H9 (cell line): ENCODE data around the gene IGSF9. TPM values are rescaled to one million over a fixed set of nuclear protein-coding genes. Genes with fewer than 3 reads are reported as not detected.

ENCODE experiments used
- DNase-seq: peaks from one replicate; pipeline ENCODE4 v3.0.0-alpha.2; 2017
- H2AFZ ChIP-seq: one replicate; pipeline ENCODE4 v1.6.1; 2013; ENCODE audit warnings: mild to moderate bottlenecking, low read length, control low read depth, moderate library complexity
- H2AK5ac ChIP-seq: 2 replicates; pipeline ENCODE4 v1.6.1; 2013; ENCODE audit warnings: low read length, control low read depth, mixed read lengths; ENCODE audit not compliant: insufficient read length
- H2BK120ac ChIP-seq: one replicate; pipeline ENCODE4 v1.6.1; 2013; ENCODE audit warnings: low read depth, mild to moderate bottlenecking, low read length, control low read depth, inconsistent platforms; ENCODE audit not compliant: poor library complexity, severe bottlenecking
- H2BK12ac ChIP-seq: 2 replicates; pipeline ENCODE4 v1.6.1; 2013; ENCODE audit warnings: low read length, control low read depth, mixed read lengths, low read depth; ENCODE audit not compliant: insufficient read length
- H2BK15ac ChIP-seq: 2 replicates; pipeline ENCODE4 v1.6.1; 2013; ENCODE audit warnings: low read depth, low read length, control low read depth
- H2BK20ac ChIP-seq: one replicate; pipeline ENCODE4 v1.6.1; 2013; ENCODE audit warnings: low read depth, mild to moderate bottlenecking, low read length, control low read depth, inconsistent platforms; ENCODE audit not compliant: poor library complexity, severe bottlenecking
- H2BK5ac ChIP-seq: 2 replicates; pipeline ENCODE4 v1.6.1; 2013; ENCODE audit warnings: low read length, control low read depth, mixed read lengths; ENCODE audit not compliant: insufficient read length
- H3K14ac ChIP-seq: 2 replicates; pipeline ENCODE4 v1.6.1; 2013; ENCODE audit warnings: low read length, control low read depth; ENCODE audit not compliant: insufficient read depth
- H3K18ac ChIP-seq: 2 replicates; pipeline ENCODE4 v1.6.1; 2013; ENCODE audit warnings: low read depth, mild to moderate bottlenecking, mixed read lengths, low read length, control low read depth; ENCODE audit not compliant: insufficient read length
- H3K23ac ChIP-seq: 2 replicates; pipeline ENCODE4 v1.6.1; 2013; ENCODE audit warnings: low read length, control low read depth, mixed read lengths, low read depth; ENCODE audit not compliant: insufficient read length
- H3K23me2 ChIP-seq: 2 replicates; pipeline ENCODE4 v1.6.1; 2013; ENCODE audit warnings: low read depth, mild to moderate bottlenecking, mixed read lengths, low read length, control low read depth; ENCODE audit not compliant: insufficient read length, poor library complexity, severe bottlenecking
- H3K27ac ChIP-seq: 2 replicates; pipeline ENCODE4 v1.5.1; 2013; ENCODE audit warnings: low read length, control low read depth, mixed read lengths, low read depth; ENCODE audit not compliant: insufficient read length
- H3K27me3 ChIP-seq: 2 replicates; pipeline ENCODE4 v1.6.1; 2013; ENCODE audit warnings: low read length, control low read depth, inconsistent platforms; ENCODE audit not compliant: insufficient read depth
- H3K4ac ChIP-seq: 2 replicates; pipeline ENCODE4 v1.6.1; 2013; ENCODE audit warnings: low read depth, mild to moderate bottlenecking, control low read depth, inconsistent platforms, low read length, moderate library complexity
- H3K4me1 ChIP-seq: 2 replicates; pipeline ENCODE4 v1.6.1; 2013; ENCODE audit warnings: low read length, control low read depth, inconsistent platforms; ENCODE audit not compliant: insufficient read depth
- H3K4me2 ChIP-seq: 2 replicates; pipeline ENCODE4 v1.6.1; 2013; ENCODE audit warnings: low read length, control low read depth, mixed read lengths; ENCODE audit not compliant: insufficient read length, insufficient read depth
- H3K56ac ChIP-seq: 2 replicates; pipeline ENCODE4 v1.6.1; 2013; ENCODE audit warnings: low read depth, mild to moderate bottlenecking, mixed read lengths, low read length, control low read depth; ENCODE audit not compliant: insufficient read length
- H3K79me1 ChIP-seq: 2 replicates; pipeline ENCODE4 v1.6.1; 2013; ENCODE audit warnings: low read depth, mild to moderate bottlenecking, moderate library complexity, low read length, control low read depth, inconsistent platforms; ENCODE audit not compliant: insufficient read depth, poor library complexity, severe bottlenecking
- H3K79me2 ChIP-seq: 2 replicates; pipeline ENCODE4 v1.6.1; 2013; ENCODE audit warnings: low read length, control low read depth, inconsistent platforms; ENCODE audit not compliant: insufficient read depth
- H3K9ac ChIP-seq: 2 replicates; pipeline ENCODE4 v1.6.1; 2013; ENCODE audit warnings: low read length, control low read depth, mixed read lengths; ENCODE audit not compliant: insufficient read length; ENCODE audit errors: extremely low read depth
- H3K9me3 ChIP-seq: one replicate; pipeline ENCODE4 v1.6.1; 2013; ENCODE audit warnings: low read depth, low read length, inconsistent platforms; ENCODE audit not compliant: control insufficient read depth
- H3T11ph ChIP-seq: one replicate; pipeline ENCODE4 v1.6.1; 2013; ENCODE audit warnings: mild to moderate bottlenecking, low read length, control low read depth, inconsistent platforms
- H4K20me1 ChIP-seq: one replicate; pipeline ENCODE4 v1.6.1; 2013; ENCODE audit not compliant: control insufficient read depth, insufficient read length, insufficient read depth
- H4K5ac ChIP-seq: 2 replicates; pipeline ENCODE4 v1.6.1; 2013; ENCODE audit warnings: low read depth, mild to moderate bottlenecking, mixed read lengths, low read length, control low read depth; ENCODE audit not compliant: insufficient read length
- H4K8ac ChIP-seq: replicated peaks from 2 replicates; pipeline ENCODE4 v1.6.1; 2013; ENCODE audit warnings: low read length, control low read depth, mixed read lengths, low read depth; ENCODE audit not compliant: insufficient read length
- H4K91ac ChIP-seq: 2 replicates; pipeline ENCODE4 v1.6.1; 2013; ENCODE audit warnings: low read depth, mild to moderate bottlenecking, moderate library complexity, mixed read lengths, low read length, control low read depth; ENCODE audit not compliant: insufficient read length
- H3K27ac Mint-ChIP-seq, 3 experiments: 2 replicates in 2 of 3; 3 replicates in 1 of 3; pipeline ENCODE4 v1.8.0; 2020 to 2021; ENCODE audit warnings: mixed read lengths in 3 of 3, mild to moderate bottlenecking in 1 of 3, moderate library complexity in 1 of 3
- H3K27me3 Mint-ChIP-seq: 2 replicates; pipeline ENCODE4 v1.8.0; 2021; ENCODE audit warnings: low read depth, mild to moderate bottlenecking, moderate library complexity, mixed read lengths
- H3K36me3 Mint-ChIP-seq, 3 experiments: 2 replicates in 2 of 3; 3 replicates in 1 of 3; pipeline ENCODE4 v1.8.0; 2020 to 2021; ENCODE audit warnings: low read depth in 3 of 3, mixed read lengths in 3 of 3; ENCODE audit not compliant: insufficient read depth in 1 of 3
- H3K4me1 Mint-ChIP-seq, 2 experiments: 2 replicates each; pipeline ENCODE4 v1.8.0; 2020; ENCODE audit warnings: mixed read lengths in 2 of 2
- H3K4me3 Mint-ChIP-seq, 2 experiments: 2 replicates in 1 of 2; 3 replicates in 1 of 2; pipeline ENCODE4 v1.8.0; 2020 to 2021; ENCODE audit warnings: mild to moderate bottlenecking in 2 of 2, mixed read lengths in 2 of 2, moderate library complexity in 1 of 2
- H3K9me3 Mint-ChIP-seq, 2 experiments: 2 replicates in 1 of 2; 3 replicates in 1 of 2; pipeline ENCODE4 v1.8.0; 2020; ENCODE audit warnings: mild to moderate bottlenecking in 2 of 2, mixed read lengths in 2 of 2, moderate library complexity in 1 of 2
- WGBS: extraction: QIAGEN DNeasy Blood & Tissue Kit; methylation state at CpG from one replicate; pipeline ENCODE4 v1.1.7; 2013; ENCODE audit warnings: missing lambda C conversion rate, low lambda C conversion rate, mixed read lengths; ENCODE audit not compliant: insufficient read length; ENCODE audit errors: extremely low coverage; 5-methylcytosine and 5-hydroxymethylcytosine counted together
- total RNA-seq: library from RNA; stranded (reverse); gene quantifications from 2 replicates; pipeline ENCODE4 v1.2.1, GENCODE V29; 2021
- TF ChIP-seq, protein P1 (sequence below): fragments of 200-600 bp; sonication (generic); conservative IDR thresholded peaks from 3 replicates; pipeline ENCODE4 v1.8.0; 2021; ENCODE audit warnings: antibody characterized with exemption, mild to moderate bottlenecking

IGSF9 gene
- total RNA-seq, 1 experiment from 2014 or later: 11.3 TPM

DNA sequence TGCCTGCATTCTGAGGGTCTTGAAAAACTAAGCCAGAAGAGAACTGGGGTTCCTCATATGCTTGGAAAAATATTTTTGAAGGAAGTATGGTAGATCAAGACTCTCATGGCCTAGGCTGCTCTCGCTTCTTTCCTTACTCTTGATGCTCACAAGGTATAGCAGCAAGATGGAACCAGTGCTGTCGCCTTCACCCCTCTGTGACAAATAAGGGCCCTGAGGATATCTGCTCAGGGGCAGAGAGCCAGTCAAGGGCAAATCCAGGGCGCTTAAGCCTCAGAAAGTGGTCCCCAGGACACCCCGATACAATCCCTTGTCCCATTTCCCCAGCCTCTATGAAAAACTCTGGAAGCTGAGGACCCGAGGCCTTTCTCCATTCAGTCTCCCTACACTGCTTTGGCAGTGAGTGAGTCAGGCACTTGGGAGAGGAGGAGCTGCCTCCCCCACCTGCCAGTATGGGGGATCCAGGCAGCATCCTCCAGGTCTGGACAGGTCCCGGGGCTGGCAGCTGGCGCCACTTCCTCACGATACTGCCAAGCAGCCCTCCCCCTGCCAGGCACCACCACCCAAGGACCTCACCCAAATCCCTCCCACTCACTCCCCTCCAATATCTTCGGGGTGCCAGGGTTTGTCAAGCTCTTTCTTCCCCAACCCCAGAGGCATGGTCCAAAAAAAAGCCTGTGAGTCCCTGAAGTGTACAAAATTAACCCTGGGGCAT is 1.3 kb downstream of the IGSF9 start:
- TF ChIP-seq, protein P1, sequence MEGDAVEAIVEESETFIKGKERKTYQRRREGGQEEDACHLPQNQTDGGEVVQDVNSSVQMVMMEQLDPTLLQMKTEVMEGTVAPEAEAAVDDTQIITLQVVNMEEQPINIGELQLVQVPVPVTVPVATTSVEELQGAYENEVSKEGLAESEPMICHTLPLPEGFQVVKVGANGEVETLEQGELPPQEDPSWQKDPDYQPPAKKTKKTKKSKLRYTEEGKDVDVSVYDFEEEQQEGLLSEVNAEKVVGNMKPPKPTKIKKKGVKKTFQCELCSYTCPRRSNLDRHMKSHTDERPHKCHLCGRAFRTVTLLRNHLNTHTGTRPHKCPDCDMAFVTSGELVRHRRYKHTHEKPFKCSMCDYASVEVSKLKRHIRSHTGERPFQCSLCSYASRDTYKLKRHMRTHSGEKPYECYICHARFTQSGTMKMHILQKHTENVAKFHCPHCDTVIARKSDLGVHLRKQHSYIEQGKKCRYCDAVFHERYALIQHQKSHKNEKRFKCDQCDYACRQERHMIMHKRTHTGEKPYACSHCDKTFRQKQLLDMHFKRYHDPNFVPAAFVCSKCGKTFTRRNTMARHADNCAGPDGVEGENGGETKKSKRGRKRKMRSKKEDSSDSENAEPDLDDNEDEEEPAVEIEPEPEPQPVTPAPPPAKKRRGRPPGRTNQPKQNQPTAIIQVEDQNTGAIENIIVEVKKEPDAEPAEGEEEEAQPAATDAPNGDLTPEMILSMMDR: no peak
- DNase-seq: no peak
- Histone ChIP-seq H3K27ac (no peak overlapping the region), H2BK5ac (no peak overlapping the region), H3K79me2 (no peaks in the 10 kb centered on the region), H4K8ac (no peak overlapping the region), H3K14ac (no peak overlapping the region), H4K20me1 (no peaks in the 10 kb centered on the region), H3K18ac (no peak overlapping the region), H3K23ac (no peak overlapping the region), H4K5ac (no peak overlapping the region), H3K9me3 (no peaks in the 10 kb centered on the region), H2BK120ac (no peak overlapping the region), H2BK15ac (no peak overlapping the region), H3K4ac (no peak overlapping the region), H2AK5ac (no peak overlapping the region), H3K79me1 (no peaks in the 10 kb centered on the region), H3K27me3 (no peaks in the 10 kb centered on the region), H3K4me2 (no peak overlapping the region), H2BK20ac (no peak overlapping the region), H3K23me2 (peaks cover 10% of the 10 kb centered on the region), H3K4me1 (no peaks in the 10 kb centered on the region; the same call in 1 of the 2 replicates), H3T11ph (no peak overlapping the region), H2AFZ (no peak overlapping the region), H3K56ac (no peak overlapping the region), H2BK12ac (no peak overlapping the region), H4K91ac (no peak overlapping the region), H3K9ac (no peak overlapping the region)
- Mint-ChIP-seq H3K27me3 (peaks cover 3% of the 10 kb centered on the region), H3K4me1 (peaks cover 29 to 56% of the 10 kb centered on the region in 2 experiments), H3K4me3 (peak overlapping the region in 1 of 2 experiments; percentile 92; a peak in 2 of 5 replicates), H3K36me3 (peaks cover 4 to 13% (median 8%) of the 10 kb centered on the region in 3 experiments; a peak in 6 of 7 replicates), H3K27ac (0 out of 7 replicates have a peak overlapping the region, but pooled peaks of 1 of the 3 experiments have one; percentile 56), H3K9me3 (no peaks in the 10 kb centered on the region)
- no CpG with 5 or more reads among the region's 9 CpGs for WGBS
